PFSK-1 (cell line): ENCODE measurements around the gene PRKN.

Experiments
- FOXP2 ChIP-seq: optimal IDR thresholded peaks from 2 replicates; pipeline ENCODE3; 2011; ENCODE audit warnings: borderline replicate concordance, control low read depth, inconsistent platforms; ENCODE audit not compliant: insufficient read depth; ENCODE audit errors: extremely low read length, extremely low read depth
- POLR2AphosphoS5 ChIP-seq: IDR thresholded peaks from 2 replicates; pipeline ENCODE4 v1.6.1; 2012; ENCODE audit warnings: low read depth, mild to moderate bottlenecking, control low read depth, low read length, moderate library complexity
- REST ChIP-seq, 2 experiments: IDR thresholded peaks; 2 replicates each; pipeline versions ENCODE4 v1.6.1 to v1.8.0; 2011 to 2012; ENCODE audit warnings: low read depth in 2 of 2, low read length in 2 of 2, control low read depth in 1 of 2, inconsistent platforms in 1 of 2, mild to moderate bottlenecking in 1 of 2, moderate library complexity in 1 of 2; ENCODE audit not compliant: insufficient read depth in 1 of 2
- SIN3A ChIP-seq: IDR thresholded peaks from 2 replicates; pipeline ENCODE4 v1.6.1; 2012; ENCODE audit warnings: mild to moderate bottlenecking, low read length, moderate library complexity, borderline replicate concordance; ENCODE audit not compliant: insufficient read depth
- TAF1 ChIP-seq: IDR thresholded peaks from 2 replicates; pipeline ENCODE4 v1.6.1; 2012; ENCODE audit warnings: low read length, control low read depth, borderline replicate concordance; ENCODE audit not compliant: insufficient read depth

The PRKN gene

GRCh38 chr6:161743509-161744178, 983.9 kb downstream of the PRKN start:
- TF ChIP-seq POLR2AphosphoS5 (no peak), TAF1 (no peak), SIN3A (no peak), FOXP2 (no peak), REST (IDR thresholded peaks at IDR 0.05; ENCODE audit: insufficient read depth in 1 of 2, low read depth in 2 of 2, low read length in 2 of 2) (no peak)

DNA sequence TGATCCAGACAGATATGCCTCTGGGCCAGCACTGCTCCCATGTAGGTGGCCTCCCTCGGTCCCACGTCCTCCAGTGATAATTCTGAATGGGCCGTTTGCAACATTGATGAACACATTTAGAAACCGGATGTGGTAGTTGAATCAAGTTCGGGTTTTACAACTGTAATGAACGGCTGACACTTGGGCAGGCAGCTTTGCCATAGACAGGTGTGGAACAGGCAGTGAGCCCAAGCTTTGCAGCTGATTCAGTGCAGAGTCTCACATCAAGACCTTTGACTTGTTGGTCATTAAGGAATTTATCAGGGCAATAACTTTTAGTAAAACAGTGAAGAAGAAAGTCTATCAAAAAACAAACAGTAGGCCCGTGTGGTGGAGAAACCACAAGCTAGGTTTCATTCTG, 987.1 kb downstream of the PRKN start:
- TF ChIP-seq TAF1 (no peak), FOXP2 (no peak), SIN3A (no peak), REST (IDR thresholded peaks at IDR 0.05; ENCODE audit: insufficient read depth in 1 of 2, low read depth in 2 of 2, low read length in 2 of 2) (no peak), POLR2AphosphoS5 (no peak)

DNA sequence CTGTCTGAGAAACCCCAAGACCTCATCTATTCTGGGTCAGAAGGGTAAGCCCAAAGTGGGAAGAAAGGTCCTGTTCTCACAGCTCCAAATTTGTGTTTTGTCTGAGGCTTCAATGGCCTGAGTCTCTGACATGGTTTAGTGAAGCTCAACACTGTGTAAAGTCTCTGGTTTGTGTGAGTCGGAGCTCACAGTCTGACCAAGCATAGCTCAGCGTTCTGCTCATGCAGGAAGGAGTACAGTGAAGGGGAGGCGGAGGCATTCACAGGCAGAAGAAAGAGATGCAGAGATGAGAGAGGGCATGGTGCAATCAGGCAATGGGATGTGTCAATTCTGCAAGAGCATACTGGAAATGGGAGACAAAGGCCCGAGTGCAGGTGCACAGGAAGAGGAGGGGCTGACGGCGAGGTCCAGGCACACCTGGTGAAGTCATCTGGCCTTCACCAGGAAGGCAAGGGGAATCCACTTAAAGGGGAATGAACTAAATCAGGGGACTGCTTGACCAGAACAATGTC, 990.7 kb downstream of the PRKN start:
- no peak for TF ChIP-seq TAF1
- TF ChIP-seq POLR2AphosphoS5 = no peak
- TF ChIP-seq SIN3A = no peak
- no peak for TF ChIP-seq FOXP2
- no peak for TF ChIP-seq REST (IDR thresholded peaks at IDR 0.05; ENCODE audit: insufficient read depth in 1 of 2, low read depth in 2 of 2, low read length in 2 of 2)

GRCh38 chr6:161736326-161736725, 991.2 kb downstream of the PRKN start:
- TF ChIP-seq POLR2AphosphoS5 (no peak), FOXP2 (no peak), SIN3A (no peak), TAF1 (no peak)

DNA sequence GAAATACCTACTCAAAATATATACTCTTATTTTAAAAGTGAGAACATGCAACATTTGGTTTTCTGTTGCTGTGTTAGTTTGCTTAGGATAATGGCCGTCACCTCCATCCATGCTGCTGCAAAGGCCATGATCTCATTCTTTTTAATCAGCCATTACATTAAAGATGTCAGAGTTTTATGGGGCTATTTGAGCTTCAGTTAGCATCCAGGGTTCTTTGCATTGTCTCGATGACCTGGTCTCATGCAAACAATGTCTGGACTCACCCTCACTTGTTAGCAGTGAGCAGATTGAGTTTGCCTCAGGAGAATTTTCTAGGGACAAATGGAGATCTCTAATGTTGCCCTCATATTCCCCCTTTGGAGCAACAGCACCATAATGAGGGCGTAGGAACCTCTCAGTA, 995.0 kb downstream of the PRKN start:
- TF ChIP-seq SIN3A (no peak), REST (IDR thresholded peaks at IDR 0.05; ENCODE audit: insufficient read depth in 1 of 2, low read depth in 2 of 2, low read length in 2 of 2) (no peak)
